ENCODE results near the gene STX2.

STX2 gene

GRCh38 chr12:130742716-130743115, 96.3 kb downstream of the STX2 start:
- ChIA-PET CTCF (no interaction called here), POLR2A (no interaction called here)
- no peak for DNase-seq (ENCODE audit: low read depth, low spot score)
- no peak overlapping the region for H3K4me3 ChIP-seq (ENCODE audit: low read depth, low read length)
- no peak for TF ChIP-seq CTCF (IDR thresholded peaks at IDR 0.05; ENCODE audit: insufficient read depth, low read length, missing control alignments)

- ChIA-PET CTCF (no interaction called here), POLR2A (no interaction called here)
- no peak overlapping the region for H3K4me3 ChIP-seq (ENCODE audit: low read depth, low read length)
- DNase-seq (ENCODE audit: low read depth, low spot score) = no peak
- no peak for TF ChIP-seq CTCF (IDR thresholded peaks at IDR 0.05; ENCODE audit: insufficient read depth, low read length, missing control alignments)
These were observed 96.9 kb downstream of the STX2 start for GRCh38 chr12:130742112-130742511.
